Small intestine (tissue), 7 donors: ENCODE results near the gene NOVA2. TPM values are rescaled to one million over a fixed set of nuclear protein-coding genes. Genes with fewer than 3 reads are reported as not detected.

ENCODE experiments used
- DNase-seq, 2 donors: peaks; one replicate each; pipeline versions ENCODE4 v3.0.0 to v3.0.0-alpha.2; 2013
- FAIRE-seq: peaks from 2 replicates; lab custom pipeline; 2012; peaks lifted over from hg19 to GRCh38; lab: Jason Lieb, UNC
- H3K27ac ChIP-seq, 3 donors: one replicate each; pipeline ENCODE4 v1.5.1; 2013; ENCODE audit warnings: low read length in 2 of 3, mild to moderate bottlenecking in 2 of 3, control low read depth in 1 of 3, inconsistent platforms in 1 of 3, low read depth in 1 of 3, moderate library complexity in 1 of 3
- H3K27me3 ChIP-seq, 3 donors: one replicate each; pipeline ENCODE4 v1.6.1; 2013; ENCODE audit warnings: low read length in 3 of 3, inconsistent platforms in 1 of 3; ENCODE audit not compliant: control insufficient read depth in 3 of 3, insufficient read depth in 3 of 3
- H3K36me3 ChIP-seq, 3 donors: one replicate each; pipeline ENCODE4 v1.6.1; 2013; ENCODE audit warnings: low read length in 3 of 3, inconsistent platforms in 1 of 3, low read depth in 1 of 3, mild to moderate bottlenecking in 1 of 3, moderate library complexity in 1 of 3; ENCODE audit not compliant: control insufficient read depth in 3 of 3, insufficient read depth in 2 of 3
- H3K4me1 ChIP-seq, 3 donors: one replicate each; pipeline ENCODE4 v1.6.1; 2013; ENCODE audit warnings: low read length in 2 of 3, inconsistent platforms in 1 of 3, low read depth in 1 of 3, mild to moderate bottlenecking in 1 of 3, moderate library complexity in 1 of 3; ENCODE audit not compliant: control insufficient read depth in 3 of 3, insufficient read depth in 2 of 3
- H3K4me3 ChIP-seq, 3 donors: one replicate each; pipeline ENCODE4 v1.5.1; 2013; ENCODE audit warnings: low read length in 3 of 3, control low read depth in 1 of 3, inconsistent platforms in 1 of 3, low read depth in 1 of 3, mild to moderate bottlenecking in 1 of 3, moderate library complexity in 1 of 3
- H3K9me3 ChIP-seq, 2 donors: one replicate each; pipeline ENCODE4 v1.6.1; 2013; ENCODE audit warnings: low read depth in 1 of 2, low read length in 1 of 2; ENCODE audit not compliant: control insufficient read depth in 2 of 2, insufficient read depth in 1 of 2
- WGBS, 3 donors: extraction: QIAGEN DNeasy Blood & Tissue Kit; methylation state at CpG; one replicate each; pipeline ENCODE4 v1.1.7; 2013; 5-methylcytosine and 5-hydroxymethylcytosine counted together
- polyA plus RNA-seq, 4 donors: library from polyadenylated mRNA; stranded (reverse) in 3 of 4; unstranded in 1 of 4; fragments of 200-250 nt in 3 of 4; fragments of 120-200 nt in 1 of 4; gene quantifications; one replicate each; pipeline versions ENCODE4 v1.2.1 to v1.2.3, GENCODE V29; 2013
- donor health status: healthy with polysubstance abuse.
- donor health status: control.
- donor health status: control.
- donor health status: Bipolar disorder and iron deficiency.
- donor health status: healthy.

NOVA2 gene
- polyA plus RNA-seq, 4 donors = under 0.01 to 2.0 (median 0.56) TPM

- H3K27me3 ChIP-seq = peaks cover 0 to 48% (median 3%) of the 10 kb centered on the region in 3 donors
- no peaks in the 10 kb centered on the region for H3K9me3 ChIP-seq
- DNase-seq (no peak), FAIRE-seq (no peak)
- H3K36me3 ChIP-seq = no peaks in the 10 kb centered on the region
- WGBS, 3 donors = 64 to 66% (median 66%) methylated on average over 8 to 9 of the region's 9 CpGs
- H3K4me1 ChIP-seq = no peaks in the 10 kb centered on the region
- no peak overlapping the region for H3K27ac ChIP-seq
- H3K4me3 ChIP-seq = no peak overlapping the region
Observed at GRCh38 chr19:45933759-45934158, 39.9 kb downstream of the NOVA2 start.

GRCh38 chr19:45931055-45931454 lies 42.6 kb downstream of the NOVA2 start:
- no peaks in the 10 kb centered on the region for H3K36me3 ChIP-seq
- H3K4me3 ChIP-seq = no peak overlapping the region
- no peaks in the 10 kb centered on the region for H3K9me3 ChIP-seq
- WGBS, 3 donors = 59 to 71% (median 68%) methylated on average over 3 of the region's 3 CpGs
- no peak for FAIRE-seq
- H3K27ac ChIP-seq = no peak overlapping the region
- DNase-seq = no peak
- H3K4me1 ChIP-seq = peaks cover 0 to 5% (median 2%) of the 10 kb centered on the region in 3 donors
- H3K27me3 ChIP-seq = peaks cover 0 to 23% (median 3%) of the 10 kb centered on the region in 3 donors

- H3K4me3 ChIP-seq = no peak overlapping the region
- WGBS, 3 donors = 78 to 88% (median 85%) methylated on average over 2 of the region's 2 CpGs
- H3K9me3 ChIP-seq = no peaks in the 10 kb centered on the region
- H3K4me1 ChIP-seq = peaks cover 0 to 5% (median 2%) of the 10 kb centered on the region in 3 donors
- H3K27me3 ChIP-seq = peaks cover 0 to 8% (median 0%) of the 10 kb centered on the region in 3 donors
- no peaks in the 10 kb centered on the region for H3K36me3 ChIP-seq
- DNase-seq = no peak
- FAIRE-seq = no peak
- H3K27ac ChIP-seq = no peak overlapping the region
Observed at GRCh38 chr19:45929247-45929646, 44.4 kb downstream of the NOVA2 start.

- Histone ChIP-seq H3K27me3 (peaks cover 0 to 3% (median 0%) of the 10 kb centered on the region in 3 donors), H3K27ac (no peak overlapping the region), H3K36me3 (no peaks in the 10 kb centered on the region), H3K9me3 (no peaks in the 10 kb centered on the region), H3K4me3 (no peak overlapping the region), H3K4me1 (peaks cover 0 to 5% (median 2%) of the 10 kb centered on the region in 3 donors)
- peak; percentile 92 to 93 for DNase-seq
- 9 to 12% (median 12%) methylated on average over 33 of the region's 33 CpGs for WGBS, 3 donors
- FAIRE-seq = no peak
Observed at GRCh38 chr19:45927565-45928261, 46.0 kb downstream of the NOVA2 start.

GRCh38 chr19:45924891-45925447 lies 48.7 kb downstream of the NOVA2 start:
- DNase-seq (peak in 1 of 2 donors; percentile 78), FAIRE-seq (no peak)
- no peak overlapping the region for H3K4me3 ChIP-seq
- peaks cover 0 to 12% (median 0%) of the 10 kb centered on the region in 3 donors for H3K27me3 ChIP-seq
- peaks cover 0 to 5% (median 2%) of the 10 kb centered on the region in 3 donors for H3K4me1 ChIP-seq
- no peaks in the 10 kb centered on the region for H3K36me3 ChIP-seq
- 41 to 64% (median 45%) methylated on average over 6 of the region's 6 CpGs for WGBS, 3 donors
- H3K9me3 ChIP-seq = no peaks in the 10 kb centered on the region
- no peak overlapping the region for H3K27ac ChIP-seq

- Histone ChIP-seq H3K27me3 (peaks cover 0 to 19% (median 3%) of the 10 kb centered on the region in 3 donors), H3K4me3 (no peak overlapping the region), H3K36me3 (no peaks in the 10 kb centered on the region), H3K9me3 (no peaks in the 10 kb centered on the region), H3K4me1 (no peaks in the 10 kb centered on the region), H3K27ac (no peak overlapping the region)
- DNase-seq = no peak
- no peak for FAIRE-seq
- 61 to 81% (median 79%) methylated on average over 9 of the region's 9 CpGs for WGBS, 3 donors
Observed at GRCh38 chr19:45922281-45922680, 51.4 kb downstream of the NOVA2 start.

- no peaks in the 10 kb centered on the region for H3K36me3 ChIP-seq
- WGBS, 3 donors = 63 to 73% (median 67%) methylated on average over 8 of the region's 8 CpGs
- H3K4me3 ChIP-seq = no peak overlapping the region
- FAIRE-seq (no peak), DNase-seq (no peak)
- H3K27ac ChIP-seq = no peak overlapping the region
- no peaks in the 10 kb centered on the region for H3K9me3 ChIP-seq
- H3K4me1 ChIP-seq = no peaks in the 10 kb centered on the region
- H3K27me3 ChIP-seq = peaks cover 0 to 19% (median 8%) of the 10 kb centered on the region in 3 donors
Observed at GRCh38 chr19:45920458-45920857, 53.2 kb downstream of the NOVA2 start.

- no peak for FAIRE-seq
- 29 to 49% (median 29%) methylated on average over 7 of the region's 7 CpGs for WGBS, 3 donors
- H3K4me3 ChIP-seq = no peak overlapping the region
Observed at GRCh38 chr19:45919678-45920077, 54.0 kb downstream of the NOVA2 start.

More at GRCh38 chr19:45919678-45920077, 54.0 kb downstream of the NOVA2 start:
- Histone ChIP-seq H3K36me3 (no peaks in the 10 kb centered on the region), H3K4me1 (no peaks in the 10 kb centered on the region), H3K27me3 (peaks cover 0 to 19% (median 8%) of the 10 kb centered on the region in 3 donors), H3K27ac (no peak overlapping the region), H3K9me3 (no peaks in the 10 kb centered on the region)
- no peak for DNase-seq
